ENCODE data around the gene IRAG1.

IRAG1 gene

GRCh38 chr11:10645212-10645795, 48.3 kb downstream of the IRAG1 start:
- H3K9me3 ChIP-seq (ENCODE audit: insufficient read depth, low read length) = no peaks in the 10 kb centered on the region
- H4K20me1 ChIP-seq (ENCODE audit: low read depth, low read length) = no peaks in the 10 kb centered on the region
- no peaks in the 10 kb centered on the region for H3K79me2 ChIP-seq (ENCODE audit: insufficient read depth, low read length)
- no peak overlapping the region for H3K4me2 ChIP-seq (ENCODE audit: low read depth, low read length, poor library complexity, severe bottlenecking)
- no peaks in the 10 kb centered on the region for H3K27me3 ChIP-seq (ENCODE audit: low read length)
- H2AFZ ChIP-seq (ENCODE audit: low read depth, low read length, severe bottlenecking) = no peak overlapping the region
- no peaks in the 10 kb centered on the region for H3K36me3 ChIP-seq (ENCODE audit: low read length)
- H3K9ac ChIP-seq (ENCODE audit: low read length) = no peak overlapping the region
- H3K4me3 ChIP-seq (ENCODE audit: insufficient read depth, low read length, poor library complexity, severe bottlenecking) = no peak overlapping the region
- H3K9me2 ChIP-seq (replicated peaks; ENCODE audit: insufficient read depth, low read length) = no peaks in the 10 kb centered on the region
- TF ChIP-seq EZH2phosphoT487 (conservative IDR thresholded peaks at IDR 0.05; ENCODE audit: low read length) (no peak), CTCF (IDR thresholded peaks at IDR 0.05; ENCODE audit: insufficient read depth, low read length, poor library complexity, severe bottlenecking) (no peak)
- no peak overlapping the region for H3K27ac ChIP-seq (ENCODE audit: low read depth, low read length)
- H3F3A ChIP-seq (ENCODE audit: insufficient read depth) = no peaks in the 10 kb centered on the region
